BJ (cell line): ENCODE measurements around the gene SKIC2. TPM values are rescaled to one million over a fixed set of nuclear protein-coding genes. Genes with fewer than 3 reads are reported as not detected.
A peak's percentile ranks its signal among the peaks of the same experiment; 100 is the strongest.

ENCODE experiments used
- CTCF ChIA-PET: fragments of 350-600 bp; formaldehyde crosslinking; extraction: SDS; loops from one replicate; lab custom pipeline; 2021; ENCODE audit warnings: antibody characterized with exemption, inconsistent platforms; lab: Yijun Ruan, JAX
- POLR2A ChIA-PET: fragments of 300-600 bp; sonication (Branson Sonifier 250); formaldehyde crosslinking; extraction: SDS; loops from one replicate; lab custom pipeline; 2021; ENCODE audit warnings: antibody characterized with exemption; lab: Charles Lee
- DNase-seq: peaks from one replicate; pipeline ENCODE4 v3.0.0-alpha.2; 2011; ENCODE audit warnings: low read depth
- H3K27me3 ChIP-seq: 2 replicates; pipeline ENCODE4 v1.6.0; 2011; ENCODE audit warnings: low read length; ENCODE audit not compliant: control insufficient read depth, insufficient read depth
- H3K36me3 ChIP-seq: 2 replicates; pipeline ENCODE4 v1.5.1; 2011; ENCODE audit warnings: low read length; ENCODE audit not compliant: control insufficient read depth, insufficient read depth
- H3K4me3 ChIP-seq: 2 replicates; pipeline ENCODE4 v1.5.1; 2011; ENCODE audit warnings: low read depth, mild to moderate bottlenecking, control low read depth, low read length
- polyA plus RNA-seq: library from polyadenylated mRNA; depleted of rRNA; stranded (reverse); fragments of >200 nt; gene quantifications from 2 replicates; pipeline ENCODE4 v1.2.3, GENCODE V29; 2011
- TF ChIP-seq, protein P1 (sequence below): IDR thresholded peaks from 2 replicates; pipeline ENCODE4 v1.5.1; 2011; ENCODE audit warnings: low read depth, mild to moderate bottlenecking, control low read depth, inconsistent platforms, low read length, moderate library complexity; ENCODE audit not compliant: insufficient read depth

Gene SKIC2
- polyA plus RNA-seq, 1 experiment, result 37.3 TPM

DNA sequence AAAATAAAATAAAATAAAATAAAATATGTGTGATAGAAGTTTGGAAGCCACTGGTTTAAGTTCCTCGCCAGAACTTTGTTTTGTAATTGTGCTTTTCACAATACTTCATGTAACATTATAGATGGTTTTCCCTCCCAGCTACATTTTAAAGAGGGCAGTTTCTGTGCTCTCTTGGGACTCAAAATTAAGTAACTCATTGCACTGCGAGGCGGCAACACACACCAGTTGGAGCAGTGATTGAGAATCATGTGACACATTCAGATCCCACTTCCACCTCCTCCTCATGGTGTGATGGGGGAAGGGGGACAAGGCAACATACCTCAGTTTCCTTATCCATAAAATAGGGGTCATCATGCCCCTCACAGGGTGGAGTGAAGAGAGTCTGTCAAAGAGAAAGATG lies 24.0 kb upstream of the SKIC2 start:
- Histone ChIP-seq H3K4me3 (no peak overlapping the region), H3K27me3 (no peaks in the 10 kb centered on the region; the same call in 1 of the 2 replicates), H3K36me3 (no peaks in the 10 kb centered on the region)
- no peak for DNase-seq
- POLR2A ChIA-PET, result no interaction called here
- CTCF ChIA-PET, result interaction anchor here (0.6 to 1.4 kb wide), 3 partner anchors 17 to 33 kb away, joined by 3 read pairs; partner anchors contain the start of gene SKIC2
- TF ChIP-seq, protein P1, sequence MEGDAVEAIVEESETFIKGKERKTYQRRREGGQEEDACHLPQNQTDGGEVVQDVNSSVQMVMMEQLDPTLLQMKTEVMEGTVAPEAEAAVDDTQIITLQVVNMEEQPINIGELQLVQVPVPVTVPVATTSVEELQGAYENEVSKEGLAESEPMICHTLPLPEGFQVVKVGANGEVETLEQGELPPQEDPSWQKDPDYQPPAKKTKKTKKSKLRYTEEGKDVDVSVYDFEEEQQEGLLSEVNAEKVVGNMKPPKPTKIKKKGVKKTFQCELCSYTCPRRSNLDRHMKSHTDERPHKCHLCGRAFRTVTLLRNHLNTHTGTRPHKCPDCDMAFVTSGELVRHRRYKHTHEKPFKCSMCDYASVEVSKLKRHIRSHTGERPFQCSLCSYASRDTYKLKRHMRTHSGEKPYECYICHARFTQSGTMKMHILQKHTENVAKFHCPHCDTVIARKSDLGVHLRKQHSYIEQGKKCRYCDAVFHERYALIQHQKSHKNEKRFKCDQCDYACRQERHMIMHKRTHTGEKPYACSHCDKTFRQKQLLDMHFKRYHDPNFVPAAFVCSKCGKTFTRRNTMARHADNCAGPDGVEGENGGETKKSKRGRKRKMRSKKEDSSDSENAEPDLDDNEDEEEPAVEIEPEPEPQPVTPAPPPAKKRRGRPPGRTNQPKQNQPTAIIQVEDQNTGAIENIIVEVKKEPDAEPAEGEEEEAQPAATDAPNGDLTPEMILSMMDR, result no peak

DNA sequence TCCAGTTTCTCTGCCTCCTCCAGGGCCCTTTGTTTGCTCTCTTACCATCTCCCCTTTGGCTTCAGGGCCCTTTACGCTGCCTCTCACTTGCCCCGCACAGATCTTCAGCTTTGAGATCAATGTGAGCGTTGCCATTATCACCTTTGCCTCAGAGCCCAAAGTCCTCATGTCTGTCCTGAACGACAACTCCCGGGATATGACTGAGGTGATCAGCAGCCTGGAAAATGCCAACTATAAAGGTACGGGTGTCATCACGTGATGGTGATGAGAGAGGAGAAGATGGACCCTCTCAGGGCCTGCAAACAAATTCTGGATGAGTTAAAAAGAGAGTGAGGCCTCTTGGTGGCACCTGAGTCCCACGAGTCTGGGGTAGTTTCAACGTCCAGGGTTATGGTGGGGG lies 23.2 kb upstream of the SKIC2 start:
- POLR2A ChIA-PET, result no interaction called here
- TF ChIP-seq, protein P1, result no peak
- Histone ChIP-seq H3K4me3 (no peak overlapping the region), H3K36me3 (no peaks in the 10 kb centered on the region), H3K27me3 (no peaks in the 10 kb centered on the region; the same call in 1 of the 2 replicates)
- DNase-seq, result no peak
- CTCF ChIA-PET, result interaction anchor here (1.1 to 1.5 kb wide), 3 partner anchors 12 to 24 kb away, joined by 3 read pairs; partner anchors contain the start of gene SKIC2

- DNase-seq, result no peak
- TF ChIP-seq, protein P1, result peak; percentile 16; the same call in 1 of the 2 replicates
- H3K36me3 ChIP-seq, result no peaks in the 10 kb centered on the region
- no peak overlapping the region for H3K4me3 ChIP-seq
- H3K27me3 ChIP-seq, result peaks cover 1% of the 10 kb centered on the region
- ChIA-PET POLR2A (no interaction called here), CTCF (interaction anchor here (1.0 to 4.2 kb wide), 5 partner anchors 10 to 52 kb away, joined by 3 to 35 read pairs (median 5); no protein-coding TSS in a partner anchor)
Observed at GRCh38 chr6:31940256-31940664, 18.7 kb upstream of the SKIC2 start.

GRCh38 chr6:31943742-31944141 lies 15.2 kb upstream of the SKIC2 start:
- Histone ChIP-seq H3K4me3 (no peak overlapping the region), H3K36me3 (no peaks in the 10 kb centered on the region), H3K27me3 (peaks cover 1% of the 10 kb centered on the region)
- ChIA-PET POLR2A (no interaction called here), CTCF (interaction anchor here (2.4 kb wide), 1 partner anchor 8 kb away, joined by 12 read pairs; no protein-coding TSS in a partner anchor)
- no peak for DNase-seq
- TF ChIP-seq, protein P1, result no peak

DNA sequence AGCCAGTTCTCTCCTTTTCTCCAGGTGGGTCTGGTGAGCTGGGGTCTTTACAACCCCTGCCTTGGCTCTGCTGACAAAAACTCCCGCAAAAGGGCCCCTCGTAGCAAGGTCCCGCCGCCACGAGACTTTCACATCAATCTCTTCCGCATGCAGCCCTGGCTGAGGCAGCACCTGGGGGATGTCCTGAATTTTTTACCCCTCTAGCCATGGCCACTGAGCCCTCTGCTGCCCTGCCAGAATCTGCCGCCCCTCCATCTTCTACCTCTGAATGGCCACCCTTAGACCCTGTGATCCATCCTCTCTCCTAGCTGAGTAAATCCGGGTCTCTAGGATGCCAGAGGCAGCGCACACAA lies 13.8 kb upstream of the SKIC2 start:
- TF ChIP-seq, protein P1, result no peak
- CTCF ChIA-PET, result interaction anchor here (1.6 kb wide), 1 partner anchor 56 kb away, joined by 6 read pairs; no protein-coding TSS in a partner anchor
- POLR2A ChIA-PET, result no interaction called here
- DNase-seq, result no peak
- Histone ChIP-seq H3K27me3 (peaks cover 1% of the 10 kb centered on the region), H3K4me3 (no peak overlapping the region), H3K36me3 (no peaks in the 10 kb centered on the region)
